Breast epithelium (tissue), 3 donors: ENCODE results near the gene PHACTR3.

Experiments
- CTCF ChIP-seq, 3 donors: fragments of 450-650 bp; IDR thresholded peaks; one replicate each; pipeline ENCODE4 v1.5.1; 2016 to 2017; ENCODE audit warnings: antibody characterized with exemption in 3 of 3, mild to moderate bottlenecking in 3 of 3, moderate library complexity in 3 of 3
- POLR2A ChIP-seq: fragments of 450-650 bp; IDR thresholded peaks from one replicate; pipeline ENCODE4 v1.6.1; 2016; ENCODE audit warnings: antibody characterized with exemption, mild to moderate bottlenecking, moderate library complexity

- no peak for TF ChIP-seq CTCF (IDR thresholded peaks at IDR 0.05)
- no peak for TF ChIP-seq POLR2A
Observed at GRCh38 chr20:59735917-59736316, 131.6 kb downstream of the PHACTR3 start.
